T-cell (primary cell): Measurements from ENCODE around the gene AFMID. TPM values are rescaled to one million over a fixed set of nuclear protein-coding genes. Genes with fewer than 3 reads are reported as not detected.
"Not testable (repeated sequence)": the region's sequence is repeated elsewhere in the genome, so short reads cannot be mapped to it uniquely, and the experiment has no call there.

Experiments used
- ATAC-seq, 4 experiments: fragments of 200-7000 bp in 3 of 4; fragments of 150-1000 bp in 1 of 4; cut with Tn5 transposase; replicated peaks in 1 of 4; 1 replicate in 3 of 4; 2 replicates in 1 of 4; pipeline ENCODE4 v1.10.0; 2021; ENCODE audit warnings: moderate library complexity in 3 of 4, mild to moderate bottlenecking in 2 of 4, moderate number of reproducible peaks in 1 of 4
- CTCF ChIA-PET, 2 donors: fragments of 300-600 bp; sonication (Branson Sonifier 250); formaldehyde crosslinking; loops; one replicate each; lab custom pipeline; 2022; ENCODE audit warnings: antibody characterized with exemption in 2 of 2; lab: Charles Lee
- POLR2A ChIA-PET, 2 donors: fragments of 300-600 bp; sonication (Branson Sonifier 250); formaldehyde crosslinking; loops; one replicate each; lab custom pipeline; 2022; ENCODE audit warnings: antibody characterized with exemption in 2 of 2; lab: Charles Lee
- DNase-seq, 35 experiments: peaks; one replicate each; pipeline versions ENCODE4 v3.0.0 to v3.0.0-alpha.2; 2013 to 2023
- H3K27ac ChIP-seq: one replicate; pipeline ENCODE4 v1.5.1; 2013; ENCODE audit warnings: low read length
- H3K27me3 ChIP-seq, 2 experiments: replicated peaks in 1 of 2; 1 replicate in 1 of 2; 2 replicates in 1 of 2; pipeline versions ENCODE4 v1.6.1 to v1.7.0; 2013; ENCODE audit warnings: low read length in 1 of 2, mixed read lengths in 1 of 2; ENCODE audit not compliant: control insufficient read depth in 2 of 2, insufficient read depth in 2 of 2; ENCODE audit errors: extremely low read depth in 1 of 2
- H3K36me3 ChIP-seq, 2 donors: 1 replicate in 1 of 2; 2 replicates in 1 of 2; pipeline versions ENCODE4 v1.6.1 to v1.7.0; 2013; ENCODE audit warnings: low read length in 1 of 2; ENCODE audit not compliant: control insufficient read depth in 2 of 2, insufficient read depth in 1 of 2; ENCODE audit errors: extremely low read depth in 1 of 2
- H3K4me1 ChIP-seq, 2 experiments: 1 replicate in 1 of 2; 2 replicates in 1 of 2; pipeline versions ENCODE4 v1.6.1 to v1.7.0; 2013; ENCODE audit warnings: low read length in 2 of 2, mixed read lengths in 1 of 2; ENCODE audit not compliant: insufficient read depth in 2 of 2, control insufficient read depth in 1 of 2; ENCODE audit errors: extremely low read depth in 1 of 2
- H3K4me3 ChIP-seq, 2 donors: 1 replicate in 1 of 2; 2 replicates in 1 of 2; pipeline versions ENCODE4 v1.5.1 to v1.7.0; 2013; ENCODE audit warnings: mild to moderate bottlenecking in 2 of 2, low read length in 1 of 2, moderate library complexity in 1 of 2; ENCODE audit not compliant: control insufficient read depth in 1 of 2; ENCODE audit errors: extremely low read depth in 1 of 2
- H3K9me3 ChIP-seq: 2 replicates; pipeline ENCODE4 v1.7.0; 2013
- H3K27ac Mint-ChIP-seq, 2 donors: one replicate each; pipeline ENCODE4 v1.8.0; 2020 to 2021; ENCODE audit warnings: mild to moderate bottlenecking in 2 of 2, mixed read lengths in 2 of 2
- H3K27me3 Mint-ChIP-seq, 2 donors: one replicate each; pipeline ENCODE4 v1.8.0; 2021 to 2022; ENCODE audit warnings: mixed read lengths in 2 of 2
- H3K36me3 Mint-ChIP-seq: one replicate; pipeline ENCODE4 v1.8.0; 2021; ENCODE audit warnings: mixed read lengths
- H3K4me1 Mint-ChIP-seq, 3 donors: one replicate each; pipeline ENCODE4 v1.8.0; 2020 to 2022; ENCODE audit warnings: mixed read lengths in 3 of 3, mild to moderate bottlenecking in 1 of 3
- H3K4me3 Mint-ChIP-seq, 3 donors: one replicate each; pipeline ENCODE4 v1.8.0; 2020 to 2022; ENCODE audit warnings: mild to moderate bottlenecking in 3 of 3, mixed read lengths in 3 of 3, moderate library complexity in 3 of 3
- H3K9me3 Mint-ChIP-seq, 3 donors: one replicate each; pipeline ENCODE4 v1.8.0; 2020 to 2022; ENCODE audit warnings: mixed read lengths in 3 of 3
- WGBS: methylation state at CpG from one replicate; pipeline ENCODE4 v1.1.5; 2013; ENCODE audit warnings: missing lambda C conversion rate; ENCODE audit not compliant: insufficient coverage; 5-methylcytosine and 5-hydroxymethylcytosine counted together
- total RNA-seq, 35 experiments: library from RNA in 6 of 35; stranded (reverse) in 6 of 35; fragments of 120-200 nt in 1 of 35; gene quantifications; one replicate each; pipeline versions ENCODE4 v1.2.1 to v1.2.4 and lab custom pipeline; 2013 to 2026

The AFMID gene
- total RNA-seq, 5 donors from 2014 or later (not counting 1 experiment from before 2014, with no cell fraction given): 2.3 to 5.9 (median 3.4) TPM

DNA sequence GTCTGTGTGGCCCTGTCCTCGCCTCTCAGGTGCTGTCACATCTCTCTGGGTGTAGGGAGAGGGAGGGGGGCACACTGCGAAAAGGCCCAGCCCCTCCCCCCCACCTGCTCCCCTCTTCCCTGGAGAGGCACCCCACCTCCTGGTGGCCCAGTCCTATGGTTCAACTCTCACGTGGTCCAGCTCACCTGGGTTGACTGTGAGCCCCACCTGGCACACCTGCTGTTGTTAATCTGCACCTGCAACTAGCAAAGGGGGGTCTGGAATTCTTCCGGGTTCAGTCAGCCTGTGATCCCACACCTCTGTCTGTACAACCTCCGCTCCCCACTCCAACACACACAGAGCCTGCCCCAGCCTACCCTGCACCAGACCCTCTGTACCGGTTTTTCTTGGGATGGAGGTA lies 20.7 kb upstream of the AFMID start:
- H3K4me3 ChIP-seq: no peak overlapping the region
- no peaks in the 10 kb centered on the region for H3K9me3 ChIP-seq
- DNase-seq (no peak), ATAC-seq (no peak)
- no peak overlapping the region for H3K27ac ChIP-seq
- H3K4me1 Mint-ChIP-seq: peaks cover 1 to 19% (median 19%) of the 10 kb centered on the region in 3 donors
- no peaks in the 10 kb centered on the region for H3K27me3 Mint-ChIP-seq
- no peak overlapping the region for H3K27ac Mint-ChIP-seq
- WGBS: 24% methylated on average over 1 of the region's 6 CpGs
- peak overlapping the region in 1 of 3 donors; percentile 9 for H3K4me3 Mint-ChIP-seq
- peaks cover 0 to 4% of the 10 kb centered on the region in 2 experiments for H3K27me3 ChIP-seq
- no peaks in the 10 kb centered on the region for H3K9me3 Mint-ChIP-seq
- CTCF ChIA-PET: no interaction called here
- peaks cover 4% of the 10 kb centered on the region in 2 donors for H3K36me3 ChIP-seq
- H3K4me1 ChIP-seq: peaks cover 7 to 31% of the 10 kb centered on the region in 2 experiments
- POLR2A ChIA-PET: no interaction called here
- H3K36me3 Mint-ChIP-seq: no peaks in the 10 kb centered on the region

DNA sequence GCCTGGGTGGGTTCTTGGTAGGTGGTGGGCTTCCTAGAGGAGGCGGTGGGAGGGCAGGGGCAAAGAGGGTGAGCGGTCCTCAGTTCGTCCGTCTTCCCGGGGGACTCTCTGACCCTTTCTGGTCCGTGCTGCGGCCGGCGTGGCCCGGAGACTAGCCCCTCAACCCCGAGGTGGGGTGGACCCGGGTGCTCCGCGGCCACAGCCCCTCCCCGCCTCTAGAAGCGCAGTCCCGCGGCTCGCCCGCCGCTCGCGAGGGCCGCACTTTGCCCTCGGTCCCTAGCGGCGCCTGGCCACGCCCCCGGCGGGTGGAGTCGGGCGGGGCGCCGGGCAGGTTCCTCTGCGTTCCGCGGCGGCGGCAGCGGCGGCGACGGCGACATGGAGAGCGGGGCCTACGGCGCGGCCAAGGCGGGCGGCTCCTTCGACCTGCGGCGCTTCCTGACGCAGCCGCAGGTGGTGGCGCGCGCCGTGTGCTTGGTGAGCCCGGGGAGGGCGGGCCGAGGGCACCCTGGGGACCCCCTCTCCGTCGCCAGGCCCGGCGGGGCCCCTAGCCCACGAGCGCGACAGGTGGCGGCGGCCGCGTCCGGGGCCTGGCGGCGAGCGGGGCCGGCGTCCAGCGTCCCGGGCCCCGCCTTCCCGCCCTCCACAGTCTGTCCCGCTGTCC lies 18.8 kb upstream of the AFMID start, which contains the start of gene SYNGR2:
Gene SYNGR2 (plus strand): TSS at position 340 of the 661 bp plus-strand sequence. CDS start 36 bp downstream, at position 376.
- H3K9me3 ChIP-seq: no peaks in the 10 kb centered on the region
- ATAC-seq (peak; percentile 86 to 94 (median 92)), DNase-seq (peak; percentile 73 to 92 (median 83))
- no peaks in the 10 kb centered on the region for H3K27me3 Mint-ChIP-seq
- peaks cover 13 to 51% of the 10 kb centered on the region in 2 experiments for H3K4me1 ChIP-seq
- H3K27me3 ChIP-seq: peaks cover 0 to 4% of the 10 kb centered on the region in 2 experiments
- H3K4me1 Mint-ChIP-seq: peaks cover 21 to 39% (median 38%) of the 10 kb centered on the region in 3 donors
- POLR2A ChIA-PET: no interaction called here
- H3K36me3 ChIP-seq: peaks cover 5 to 14% of the 10 kb centered on the region in 2 donors
- H3K36me3 Mint-ChIP-seq: no peaks in the 10 kb centered on the region
- H3K27ac Mint-ChIP-seq: peak within 1 kb of the TSS; percentile 79 to 82
- peak within 1 kb of the TSS; percentile 66 to 75 (median 68) for H3K4me3 Mint-ChIP-seq
- no peaks in the 10 kb centered on the region for H3K9me3 Mint-ChIP-seq
- peak within 1 kb of the TSS; percentile 83 for H3K27ac ChIP-seq
- CTCF ChIA-PET: no interaction called here
- WGBS: under 1% methylated on average over 80 of the region's 84 CpGs
- peak within 1 kb of the TSS; percentile 51 to 58 for H3K4me3 ChIP-seq

DNA sequence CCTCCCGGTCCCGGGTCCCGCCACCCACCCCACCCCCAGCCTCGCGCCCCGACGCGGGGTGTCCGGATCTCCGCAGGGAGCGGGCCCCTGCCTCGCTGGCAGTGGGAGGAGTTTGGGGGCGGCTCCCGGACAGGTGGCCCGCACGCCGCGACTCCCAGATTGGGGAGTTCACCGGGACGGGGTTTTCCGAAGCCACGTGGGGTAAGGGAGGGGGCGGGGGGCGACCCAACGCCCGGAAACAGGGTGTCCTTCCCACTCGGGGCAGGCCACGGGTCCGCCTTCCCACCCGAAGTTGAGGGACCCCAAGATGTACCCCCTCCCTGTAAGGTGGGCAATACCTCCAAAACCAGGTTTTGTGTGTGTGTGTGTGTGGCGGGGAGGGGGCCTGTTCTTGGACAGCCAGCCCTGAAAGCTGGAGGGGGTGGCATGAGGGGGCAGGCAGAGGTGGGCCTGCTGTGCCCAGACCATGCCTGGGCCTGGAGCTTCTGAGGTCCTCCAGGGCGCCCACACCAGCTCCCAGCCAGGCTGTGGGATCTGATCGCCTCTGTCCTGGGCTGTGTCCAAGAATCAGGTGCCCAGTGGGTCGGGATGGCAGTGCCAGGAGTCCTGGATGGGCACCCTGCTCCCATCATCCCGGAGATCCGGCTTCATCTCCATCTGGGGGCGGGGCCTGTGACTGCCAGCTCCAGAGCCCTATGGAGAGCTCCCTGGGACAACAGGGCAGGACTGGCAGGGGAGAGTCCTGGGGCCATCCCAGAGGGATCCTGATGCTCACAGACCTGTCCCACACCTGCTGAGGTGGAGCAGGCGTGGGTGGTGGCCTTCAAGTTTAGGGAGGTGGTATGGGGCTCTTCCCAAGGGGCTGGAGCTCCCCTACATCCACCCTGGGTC lies 18.0 kb upstream of the AFMID start:
- ChIA-PET CTCF (no interaction called here), POLR2A (no interaction called here)
- Mint-ChIP-seq H3K27me3 (no peaks in the 10 kb centered on the region), H3K4me1 (peaks cover 28 to 47% (median 46%) of the 10 kb centered on the region in 3 donors), H3K4me3 (peak overlapping the region; percentile 66 to 70 (median 68)), H3K9me3 (no peaks in the 10 kb centered on the region), H3K27ac (peak overlapping the region; percentile 79 to 82), H3K36me3 (peaks cover 4% of the 10 kb centered on the region)
- peaks cover 14 to 58% of the 10 kb centered on the region in 2 experiments for H3K4me1 ChIP-seq
- peaks cover 5 to 14% of the 10 kb centered on the region in 2 donors for H3K36me3 ChIP-seq
- peak overlapping the region; percentile 72 for H3K27ac ChIP-seq
- no peaks in the 10 kb centered on the region for H3K9me3 ChIP-seq
- ATAC-seq: peak; percentile 20 to 71 (median 26)
- 25% methylated on average over 17 of the region's 38 CpGs for WGBS
- peak in 32 of 35 experiments; percentile 28 to 83 (median 46) for DNase-seq
- peaks cover 0 to 3% of the 10 kb centered on the region in 2 experiments for H3K27me3 ChIP-seq
- H3K4me3 ChIP-seq: peak overlapping the region; percentile 38 to 58

DNA sequence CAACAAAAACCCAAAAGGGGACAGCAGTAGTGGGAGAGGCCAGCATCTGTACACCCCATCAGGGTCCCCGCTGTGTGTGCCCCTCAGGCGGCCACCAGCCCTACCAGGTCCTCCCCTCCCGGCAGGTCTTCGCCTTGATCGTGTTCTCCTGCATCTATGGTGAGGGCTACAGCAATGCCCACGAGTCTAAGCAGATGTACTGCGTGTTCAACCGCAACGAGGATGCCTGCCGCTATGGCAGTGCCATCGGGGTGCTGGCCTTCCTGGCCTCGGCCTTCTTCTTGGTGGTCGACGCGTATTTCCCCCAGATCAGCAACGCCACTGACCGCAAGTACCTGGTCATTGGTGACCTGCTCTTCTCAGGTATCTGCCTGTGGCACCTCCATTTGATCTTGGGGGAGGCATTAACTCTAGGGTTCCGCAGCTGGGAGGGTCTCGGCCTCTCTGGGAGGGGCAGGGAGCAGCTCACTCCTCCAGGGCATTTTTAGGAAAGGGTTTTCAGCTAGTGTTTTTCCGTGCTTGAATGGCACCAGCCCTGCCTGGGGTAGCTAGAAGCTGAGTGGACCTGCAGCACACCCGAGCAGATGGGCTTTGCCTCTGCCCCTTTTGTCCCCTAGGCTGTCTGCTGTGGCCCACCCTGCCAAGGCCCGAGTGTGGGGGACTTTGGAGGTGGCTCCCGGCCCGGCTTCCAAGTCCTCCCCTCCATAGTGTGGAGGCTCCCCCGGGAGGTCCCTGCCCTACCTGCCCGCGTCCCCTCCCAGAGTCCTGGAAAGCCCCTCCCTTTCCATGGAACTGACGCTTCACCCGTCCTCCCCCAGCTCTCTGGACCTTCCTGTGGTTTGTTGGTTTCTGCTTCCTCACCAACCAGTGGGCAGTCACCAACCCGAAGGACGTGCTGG lies 16.2 kb upstream of the AFMID start:
- Mint-ChIP-seq H3K9me3 (no peaks in the 10 kb centered on the region), H3K36me3 (peaks cover 4% of the 10 kb centered on the region), H3K27me3 (no peaks in the 10 kb centered on the region), H3K27ac (peak overlapping the region; percentile 28 to 82), H3K4me3 (peak overlapping the region; percentile 50 to 68 (median 66)), H3K4me1 (peaks cover 37 to 58% (median 55%) of the 10 kb centered on the region in 3 donors)
- ATAC-seq (no peak), DNase-seq (no peak)
- H3K4me1 ChIP-seq: peaks cover 14 to 66% of the 10 kb centered on the region in 2 experiments
- H3K4me3 ChIP-seq: no peak overlapping the region
- 89% methylated on average over 27 of the region's 31 CpGs for WGBS
- H3K27me3 ChIP-seq: no peaks in the 10 kb centered on the region
- H3K36me3 ChIP-seq: peaks cover 8 to 14% of the 10 kb centered on the region in 2 donors
- CTCF ChIA-PET: no interaction called here
- POLR2A ChIA-PET: no interaction called here
- no peak overlapping the region for H3K27ac ChIP-seq
- H3K9me3 ChIP-seq: no peaks in the 10 kb centered on the region

DNA sequence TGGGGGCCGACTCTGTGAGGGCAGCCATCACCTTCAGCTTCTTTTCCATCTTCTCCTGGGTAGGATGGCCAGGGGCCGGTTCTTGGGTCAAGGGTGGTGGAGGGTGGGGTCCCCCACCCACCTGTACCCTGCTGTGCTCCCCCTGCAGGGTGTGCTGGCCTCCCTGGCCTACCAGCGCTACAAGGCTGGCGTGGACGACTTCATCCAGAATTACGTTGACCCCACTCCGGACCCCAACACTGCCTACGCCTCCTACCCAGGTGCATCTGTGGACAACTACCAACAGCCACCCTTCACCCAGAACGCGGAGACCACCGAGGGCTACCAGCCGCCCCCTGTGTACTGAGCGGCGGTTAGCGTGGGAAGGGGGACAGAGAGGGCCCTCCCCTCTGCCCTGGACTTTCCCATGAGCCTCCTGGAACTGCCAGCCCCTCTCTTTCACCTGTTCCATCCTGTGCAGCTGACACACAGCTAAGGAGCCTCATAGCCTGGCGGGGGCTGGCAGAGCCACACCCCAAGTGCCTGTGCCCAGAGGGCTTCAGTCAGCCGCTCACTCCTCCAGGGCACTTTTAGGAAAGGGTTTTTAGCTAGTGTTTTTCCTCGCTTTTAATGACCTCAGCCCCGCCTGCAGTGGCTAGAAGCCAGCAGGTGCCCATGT lies 15.4 kb upstream of the AFMID start:
- H3K27me3 ChIP-seq, H3K36me3 Mint-ChIP-seq, H3K27ac ChIP-seq, H3K9me3 Mint-ChIP-seq, ATAC-seq, H3K9me3 ChIP-seq, POLR2A ChIA-PET, DNase-seq, H3K4me3 ChIP-seq, CTCF ChIA-PET, H3K27me3 Mint-ChIP-seq: not testable (repeated sequence)
- Mint-ChIP-seq H3K27ac (peak overlapping the region; percentile 90 to 91), H3K4me3 (peak overlapping the region in 2 of 3 donors; percentile 21 to 66), H3K4me1 (peaks cover 45 to 65% (median 63%) of the 10 kb centered on the region in 3 donors)
- WGBS: 96% methylated on average over 8 of the region's 19 CpGs
- Histone ChIP-seq H3K4me1 (peaks cover 17 to 73% of the 10 kb centered on the region in 2 experiments), H3K36me3 (peaks cover 8 to 14% of the 10 kb centered on the region in 2 donors)
